Gastroesophageal sphincter (tissue), 3 donors: ENCODE results near the gene PPCDC.

Source experiments
- POLR2AphosphoS5 ChIP-seq: sonication (generic); formaldehyde crosslinking; IDR thresholded peaks from one replicate; pipeline ENCODE4 v1.6.1; 2017; ENCODE audit warnings: antibody characterized with exemption
- TF ChIP-seq, protein P1 (sequence below), 4 experiments: fragments of 200-600 bp in 2 of 4; fragments of 450-650 bp in 2 of 4; sonication (generic) in 1 of 4; IDR thresholded peaks; one replicate each; pipeline ENCODE4 v1.5.1; 2017 to 2019; ENCODE audit warnings: antibody characterized with exemption in 4 of 4, mild to moderate bottlenecking in 2 of 4, moderate library complexity in 2 of 4

DNA sequence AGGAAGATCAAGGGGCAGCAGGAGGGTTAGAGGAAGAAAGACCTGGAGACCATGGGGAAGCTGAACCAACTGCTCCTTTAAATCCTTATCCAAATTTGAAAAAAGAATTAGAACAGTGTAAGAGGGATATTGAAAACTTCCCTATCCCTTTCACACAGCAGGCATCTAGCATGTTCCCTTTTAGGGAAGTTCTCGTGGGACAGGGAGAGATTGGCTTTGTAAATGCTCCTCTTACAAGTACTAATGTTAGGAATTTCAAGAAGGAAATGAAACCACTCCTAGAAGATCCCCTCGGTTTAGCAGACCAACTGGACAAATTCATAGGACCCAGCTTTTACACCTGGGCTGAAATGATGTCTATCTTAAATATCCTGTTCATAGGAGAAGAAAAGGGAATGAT, 41.5 kb downstream of the PPCDC start:
- no peak for TF ChIP-seq POLR2AphosphoS5
- TF ChIP-seq, protein P1, sequence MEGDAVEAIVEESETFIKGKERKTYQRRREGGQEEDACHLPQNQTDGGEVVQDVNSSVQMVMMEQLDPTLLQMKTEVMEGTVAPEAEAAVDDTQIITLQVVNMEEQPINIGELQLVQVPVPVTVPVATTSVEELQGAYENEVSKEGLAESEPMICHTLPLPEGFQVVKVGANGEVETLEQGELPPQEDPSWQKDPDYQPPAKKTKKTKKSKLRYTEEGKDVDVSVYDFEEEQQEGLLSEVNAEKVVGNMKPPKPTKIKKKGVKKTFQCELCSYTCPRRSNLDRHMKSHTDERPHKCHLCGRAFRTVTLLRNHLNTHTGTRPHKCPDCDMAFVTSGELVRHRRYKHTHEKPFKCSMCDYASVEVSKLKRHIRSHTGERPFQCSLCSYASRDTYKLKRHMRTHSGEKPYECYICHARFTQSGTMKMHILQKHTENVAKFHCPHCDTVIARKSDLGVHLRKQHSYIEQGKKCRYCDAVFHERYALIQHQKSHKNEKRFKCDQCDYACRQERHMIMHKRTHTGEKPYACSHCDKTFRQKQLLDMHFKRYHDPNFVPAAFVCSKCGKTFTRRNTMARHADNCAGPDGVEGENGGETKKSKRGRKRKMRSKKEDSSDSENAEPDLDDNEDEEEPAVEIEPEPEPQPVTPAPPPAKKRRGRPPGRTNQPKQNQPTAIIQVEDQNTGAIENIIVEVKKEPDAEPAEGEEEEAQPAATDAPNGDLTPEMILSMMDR (IDR thresholded peaks at IDR 0.05): no peak
